SK-N-SH treated with all-trans-retinoic acid at 6 μM for 48 hours (cell line): ENCODE results near the gene MAP3K2.

Experiments
- ATAC-seq: fragments of 200-7000 bp; cut with Tn5 transposase; 3 replicates; pipeline ENCODE4 v1.9.1; 2020; ENCODE audit warnings: mild to moderate bottlenecking, moderate library complexity
- ARNTL ChIP-seq: fragments of 450-650 bp; formaldehyde crosslinking; IDR thresholded peaks from 2 replicates; pipeline ENCODE4 v1.5.0; 2020; ENCODE audit warnings: low read depth, mild to moderate bottlenecking, moderate library complexity, borderline replicate concordance
- CREB5 ChIP-seq: fragments of 250-450 bp; sonication (Bioruptor Pico); IDR thresholded peaks from 2 replicates; pipeline ENCODE4 v1.5.1; 2020; ENCODE audit warnings: low read depth, mild to moderate bottlenecking, moderate library complexity
- CSDC2 ChIP-seq: fragments of 250-450 bp; sonication (Bioruptor Pico); IDR thresholded peaks from 2 replicates; pipeline ENCODE4 v1.5.0; 2020; ENCODE audit warnings: mild to moderate bottlenecking, moderate library complexity
- CSRNP3 ChIP-seq: fragments of 250-450 bp; sonication (Bioruptor Pico); IDR thresholded peaks from 2 replicates; pipeline ENCODE4 v1.5.1; 2021; ENCODE audit warnings: mild to moderate bottlenecking, moderate library complexity
- ESRRG ChIP-seq: fragments of 250-450 bp; sonication (Bioruptor Pico); IDR thresholded peaks from 2 replicates; pipeline ENCODE4 v1.6.1; 2021; ENCODE audit warnings: mild to moderate bottlenecking
- GLIS3 ChIP-seq: fragments of 250-450 bp; sonication (Bioruptor Pico); IDR thresholded peaks from 2 replicates; pipeline ENCODE4 v1.5.0; 2020; ENCODE audit warnings: mild to moderate bottlenecking, moderate library complexity
- ISL1 ChIP-seq: fragments of 250-450 bp; sonication (Bioruptor Pico); IDR thresholded peaks from 2 replicates; pipeline ENCODE4 v2.1.2; 2022; ENCODE audit warnings: mild to moderate bottlenecking, moderate library complexity
- OSR1 ChIP-seq: fragments of 250-450 bp; sonication (Bioruptor Pico); IDR thresholded peaks from 2 replicates; pipeline ENCODE4 v1.8.0; 2022; ENCODE audit warnings: moderate library complexity, mild to moderate bottlenecking, inconsistent platforms
- PATZ1 ChIP-seq: fragments of 250-450 bp; sonication (Bioruptor Pico); IDR thresholded peaks from 2 replicates; pipeline ENCODE4 v1.8.0; 2020; ENCODE audit warnings: mild to moderate bottlenecking, moderate library complexity, borderline replicate concordance
- POU6F1 ChIP-seq: fragments of 250-450 bp; sonication (Bioruptor Pico); IDR thresholded peaks from 2 replicates; pipeline ENCODE4 v1.8.0; 2021; ENCODE audit warnings: low read depth, mild to moderate bottlenecking, moderate library complexity, borderline replicate concordance
- PPARA ChIP-seq: fragments of 250-450 bp; sonication (Bioruptor Pico); IDR thresholded peaks from 2 replicates; pipeline ENCODE4 v1.5.0; 2020; ENCODE audit warnings: mild to moderate bottlenecking, borderline replicate concordance
- RARB ChIP-seq: fragments of 250-450 bp; sonication (Bioruptor Pico); IDR thresholded peaks from 2 replicates; pipeline ENCODE4 v1.8.0; 2021; ENCODE audit warnings: mild to moderate bottlenecking, moderate library complexity
- SNAI2 ChIP-seq: fragments of 250-450 bp; sonication (Bioruptor Pico); IDR thresholded peaks from 2 replicates; pipeline ENCODE4 v1.5.0; 2020; ENCODE audit warnings: mild to moderate bottlenecking, moderate library complexity
- TCF4 ChIP-seq: fragments of 250-450 bp; sonication (Bioruptor Pico); IDR thresholded peaks from 2 replicates; pipeline ENCODE4 v1.8.0; 2021; ENCODE audit warnings: mild to moderate bottlenecking, moderate library complexity, borderline replicate concordance
- TOX ChIP-seq: fragments of 250-450 bp; sonication (Bioruptor Pico); IDR thresholded peaks from 2 replicates; pipeline ENCODE4 v1.8.0; 2021; ENCODE audit warnings: mild to moderate bottlenecking, moderate library complexity, borderline replicate concordance
- TSHZ2 ChIP-seq: fragments of 250-450 bp; sonication (Bioruptor Pico); IDR thresholded peaks from 2 replicates; pipeline ENCODE4 v1.5.0; 2020; ENCODE audit warnings: mild to moderate bottlenecking, moderate library complexity
- ZC3H10 ChIP-seq: fragments of 250-450 bp; sonication (Bioruptor Pico); IDR thresholded peaks from 2 replicates; pipeline ENCODE4 v1.5.1; 2021; ENCODE audit warnings: mild to moderate bottlenecking, moderate library complexity
- ZFP3 ChIP-seq: fragments of 250-450 bp; sonication (Bioruptor Pico); IDR thresholded peaks from 2 replicates; pipeline ENCODE4 v1.5.0; 2020; ENCODE audit warnings: mild to moderate bottlenecking, moderate library complexity
- ZFP30 ChIP-seq: fragments of 450-650 bp; formaldehyde crosslinking; IDR thresholded peaks from 2 replicates; pipeline ENCODE4 v1.5.0; 2022; ENCODE audit warnings: mild to moderate bottlenecking, moderate library complexity
- ZNF565 ChIP-seq: fragments of 450-650 bp; formaldehyde crosslinking; conservative IDR thresholded peaks from 2 replicates; pipeline ENCODE4 v1.5.0; 2020; ENCODE audit warnings: low read depth, mild to moderate bottlenecking, moderate library complexity
- ZNF70 ChIP-seq: fragments of 450-650 bp; formaldehyde crosslinking; IDR thresholded peaks from 2 replicates; pipeline ENCODE4 v1.5.0; 2020; ENCODE audit warnings: mild to moderate bottlenecking, moderate library complexity
- ZNF8 ChIP-seq: fragments of 450-650 bp; formaldehyde crosslinking; IDR thresholded peaks from 2 replicates; pipeline ENCODE4 v1.5.0; 2020; ENCODE audit warnings: mild to moderate bottlenecking, moderate library complexity

Gene MAP3K2

GRCh38 chr2:127400533-127400896 lies 12.7 kb upstream of the MAP3K2 start:
- TF ChIP-seq ISL1 (CRISPR knock-in tag) (no peak), ZFP3 (CRISPR knock-in tag) (no peak), RARB (CRISPR knock-in tag) (no peak), TSHZ2 (no peak), CSRNP3 (CRISPR knock-in tag) (no peak), TOX (no peak), ZC3H10 (no peak), PATZ1 (CRISPR knock-in tag) (no peak), PPARA (CRISPR knock-in tag) (no peak), ZNF565 (CRISPR knock-in tag) (no peak), ZNF70 (CRISPR knock-in tag) (no peak), ZNF8 (CRISPR knock-in tag) (no peak), ESRRG (CRISPR knock-in tag) (no peak), OSR1 (CRISPR knock-in tag) (no peak), TCF4 (no peak), SNAI2 (CRISPR knock-in tag) (no peak), POU6F1 (CRISPR knock-in tag) (no peak), ARNTL (no peak)
- TF ChIP-seq, all 23 proteins: peak for 0
- no peak for ATAC-seq

GRCh38 chr2:127398239-127398590 lies 10.4 kb upstream of the MAP3K2 start:
- ATAC-seq, result peak; percentile 92
- TF ChIP-seq CSDC2, result no peak
- TF ChIP-seq ZC3H10, result no peak
- TF ChIP-seq ZNF70 (CRISPR knock-in tag), result no peak
- no peak for TF ChIP-seq CREB5 (CRISPR knock-in tag)
- TF ChIP-seq TOX, result no peak
- TF ChIP-seq TCF4, result no peak

GRCh38 chr2:127397568-127398238 lies 9.9 kb upstream of the MAP3K2 start:
- TF ChIP-seq GLIS3 (CRISPR knock-in tag) (no peak), ZNF565 (CRISPR knock-in tag) (no peak), ZFP30 (CRISPR knock-in tag) (no peak), ZNF8 (CRISPR knock-in tag) (no peak), OSR1 (CRISPR knock-in tag) (no peak), TSHZ2 (no peak), ARNTL (no peak), TCF4 (no peak), ESRRG (CRISPR knock-in tag) (no peak), POU6F1 (CRISPR knock-in tag) (no peak)
- ATAC-seq, result peak; percentile 26
